Measurements from ENCODE around the gene ATOH1. TPM values are rescaled to one million over a fixed set of nuclear protein-coding genes. Genes with fewer than 3 reads are reported as not detected.
A peak's percentile ranks its signal among the peaks of the same experiment; 100 is the strongest.

ATOH1 gene, protein sequence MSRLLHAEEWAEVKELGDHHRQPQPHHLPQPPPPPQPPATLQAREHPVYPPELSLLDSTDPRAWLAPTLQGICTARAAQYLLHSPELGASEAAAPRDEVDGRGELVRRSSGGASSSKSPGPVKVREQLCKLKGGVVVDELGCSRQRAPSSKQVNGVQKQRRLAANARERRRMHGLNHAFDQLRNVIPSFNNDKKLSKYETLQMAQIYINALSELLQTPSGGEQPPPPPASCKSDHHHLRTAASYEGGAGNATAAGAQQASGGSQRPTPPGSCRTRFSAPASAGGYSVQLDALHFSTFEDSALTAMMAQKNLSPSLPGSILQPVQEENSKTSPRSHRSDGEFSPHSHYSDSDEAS
- not detected in 2 replicates for total RNA-seq
- long read RNA-seq, result 0 reads

DNA sequence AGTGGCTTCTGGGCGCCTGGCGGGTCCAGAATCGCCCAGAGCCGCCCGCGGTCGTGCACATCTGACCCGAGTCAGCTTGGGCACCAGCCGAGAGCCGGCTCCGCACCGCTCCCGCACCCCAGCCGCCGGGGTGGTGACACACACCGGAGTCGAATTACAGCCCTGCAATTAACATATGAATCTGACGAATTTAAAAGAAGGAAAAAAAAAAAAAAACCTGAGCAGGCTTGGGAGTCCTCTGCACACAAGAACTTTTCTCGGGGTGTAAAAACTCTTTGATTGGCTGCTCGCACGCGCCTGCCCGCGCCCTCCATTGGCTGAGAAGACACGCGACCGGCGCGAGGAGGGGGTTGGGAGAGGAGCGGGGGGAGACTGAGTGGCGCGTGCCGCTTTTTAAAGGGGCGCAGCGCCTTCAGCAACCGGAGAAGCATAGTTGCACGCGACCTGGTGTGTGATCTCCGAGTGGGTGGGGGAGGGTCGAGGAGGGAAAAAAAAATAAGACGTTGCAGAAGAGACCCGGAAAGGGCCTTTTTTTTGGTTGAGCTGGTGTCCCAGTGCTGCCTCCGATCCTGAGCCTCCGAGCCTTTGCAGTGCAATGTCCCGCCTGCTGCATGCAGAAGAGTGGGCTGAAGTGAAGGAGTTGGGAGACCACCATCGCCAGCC lies at the start of gene ATOH1:
TSS of gene ATOH1 (plus strand) at position 422 of the 663 bp plus-strand sequence. CDS start at position 596, 174 bp downstream.
- TF ChIP-seq, protein P1, sequence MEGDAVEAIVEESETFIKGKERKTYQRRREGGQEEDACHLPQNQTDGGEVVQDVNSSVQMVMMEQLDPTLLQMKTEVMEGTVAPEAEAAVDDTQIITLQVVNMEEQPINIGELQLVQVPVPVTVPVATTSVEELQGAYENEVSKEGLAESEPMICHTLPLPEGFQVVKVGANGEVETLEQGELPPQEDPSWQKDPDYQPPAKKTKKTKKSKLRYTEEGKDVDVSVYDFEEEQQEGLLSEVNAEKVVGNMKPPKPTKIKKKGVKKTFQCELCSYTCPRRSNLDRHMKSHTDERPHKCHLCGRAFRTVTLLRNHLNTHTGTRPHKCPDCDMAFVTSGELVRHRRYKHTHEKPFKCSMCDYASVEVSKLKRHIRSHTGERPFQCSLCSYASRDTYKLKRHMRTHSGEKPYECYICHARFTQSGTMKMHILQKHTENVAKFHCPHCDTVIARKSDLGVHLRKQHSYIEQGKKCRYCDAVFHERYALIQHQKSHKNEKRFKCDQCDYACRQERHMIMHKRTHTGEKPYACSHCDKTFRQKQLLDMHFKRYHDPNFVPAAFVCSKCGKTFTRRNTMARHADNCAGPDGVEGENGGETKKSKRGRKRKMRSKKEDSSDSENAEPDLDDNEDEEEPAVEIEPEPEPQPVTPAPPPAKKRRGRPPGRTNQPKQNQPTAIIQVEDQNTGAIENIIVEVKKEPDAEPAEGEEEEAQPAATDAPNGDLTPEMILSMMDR (conservative IDR thresholded peaks at IDR 0.05), result no peak
- Mint-ChIP-seq H3K9me3 (no peaks in the 10 kb centered on the region), H3K27me3 (ENCODE audit: low read depth) (peaks cover 100% of the 10 kb centered on the region), H3K4me3 (peak within 1 kb of the TSS; percentile 92), H3K36me3 (ENCODE audit: low read depth) (no peaks in the 10 kb centered on the region), H3K27ac (ENCODE audit: unreplicated experiment) (no peak within 1 kb of the TSS), H3K4me1 (peaks cover 18% of the 10 kb centered on the region)
- DNase-seq (ENCODE audit: low read depth, low spot score), result peak; percentile 60

GRCh38 chr4:93779228-93779627 lies 49.3 kb upstream of the ATOH1 start:
- no peak overlapping the region for H3K27ac Mint-ChIP-seq (ENCODE audit: unreplicated experiment)
- peaks cover 9% of the 10 kb centered on the region for H3K4me1 Mint-ChIP-seq
- H3K36me3 Mint-ChIP-seq (ENCODE audit: low read depth), result no peaks in the 10 kb centered on the region

GRCh38 chr4:93780080-93780479 lies 48.5 kb upstream of the ATOH1 start:
- Mint-ChIP-seq H3K36me3 (ENCODE audit: low read depth) (no peaks in the 10 kb centered on the region), H3K9me3 (peaks cover 2% of the 10 kb centered on the region), H3K4me3 (no peak overlapping the region), H3K4me1 (peaks cover 9% of the 10 kb centered on the region), H3K27me3 (ENCODE audit: low read depth) (no peaks in the 10 kb centered on the region), H3K27ac (ENCODE audit: unreplicated experiment) (no peak overlapping the region)
- no peak for DNase-seq (ENCODE audit: low read depth, low spot score)
- TF ChIP-seq, protein P1 (conservative IDR thresholded peaks at IDR 0.05), result no peak

More at GRCh38 chr4:93779228-93779627, 49.3 kb upstream of the ATOH1 start:
- no peak for DNase-seq (ENCODE audit: low read depth, low spot score)
- no peaks in the 10 kb centered on the region for H3K27me3 Mint-ChIP-seq (ENCODE audit: low read depth)
- TF ChIP-seq, protein P1 (conservative IDR thresholded peaks at IDR 0.05), result no peak
- peaks cover 2% of the 10 kb centered on the region for H3K9me3 Mint-ChIP-seq
- no peak overlapping the region for H3K4me3 Mint-ChIP-seq

- Mint-ChIP-seq H3K27ac (ENCODE audit: unreplicated experiment) (no peak overlapping the region), H3K4me3 (no peak overlapping the region), H3K4me1 (peaks cover 9% of the 10 kb centered on the region), H3K36me3 (ENCODE audit: low read depth) (no peaks in the 10 kb centered on the region), H3K9me3 (peaks cover 2% of the 10 kb centered on the region), H3K27me3 (ENCODE audit: low read depth) (no peaks in the 10 kb centered on the region)
- no peak for DNase-seq (ENCODE audit: low read depth, low spot score)
- TF ChIP-seq, protein P1 (conservative IDR thresholded peaks at IDR 0.05), result no peak
Observed at GRCh38 chr4:93781198-93781597, 47.4 kb upstream of the ATOH1 start.

DNA sequence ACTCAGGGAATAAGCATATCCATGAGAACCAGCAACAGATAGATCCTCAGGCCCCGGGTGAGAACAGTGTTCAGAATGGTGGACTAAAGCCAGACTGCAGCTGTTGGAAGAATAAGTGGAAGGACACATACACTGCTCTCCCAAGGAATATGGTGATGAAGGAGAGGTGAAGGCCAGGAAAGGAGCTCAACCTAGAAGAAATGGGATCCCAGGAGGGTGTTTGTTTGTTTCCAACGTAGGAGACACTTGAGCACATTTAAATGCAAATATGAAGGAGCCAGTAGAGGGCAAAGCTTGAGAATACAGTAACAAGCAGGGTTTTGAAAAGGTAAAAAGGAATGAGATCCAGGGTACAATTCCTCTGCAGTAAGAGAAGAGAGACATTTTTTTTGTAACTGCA lies 42.4 kb upstream of the ATOH1 start:
- no peaks in the 10 kb centered on the region for H3K4me1 Mint-ChIP-seq
- no peak overlapping the region for H3K4me3 Mint-ChIP-seq
- no peaks in the 10 kb centered on the region for H3K36me3 Mint-ChIP-seq (ENCODE audit: low read depth)
- no peak overlapping the region for H3K27ac Mint-ChIP-seq (ENCODE audit: unreplicated experiment)
- TF ChIP-seq, protein P1 (conservative IDR thresholded peaks at IDR 0.05), result no peak
- no peaks in the 10 kb centered on the region for H3K9me3 Mint-ChIP-seq
- no peaks in the 10 kb centered on the region for H3K27me3 Mint-ChIP-seq (ENCODE audit: low read depth)
- no peak for DNase-seq (ENCODE audit: low read depth, low spot score)

Measured in neural crest cell (in vitro differentiated cells).